GM21360 (cell line): ENCODE measurements around the gene MROH7.

Source experiments
- ATAC-seq: cut with Tn5 transposase; IDR thresholded peaks from one replicate; pipeline ENCODE4 v1.9.1; 2021; ENCODE audit warnings: mild to moderate bottlenecking, moderate library complexity; ENCODE audit not compliant: unreplicated experiment

MROH7 gene

DNA sequence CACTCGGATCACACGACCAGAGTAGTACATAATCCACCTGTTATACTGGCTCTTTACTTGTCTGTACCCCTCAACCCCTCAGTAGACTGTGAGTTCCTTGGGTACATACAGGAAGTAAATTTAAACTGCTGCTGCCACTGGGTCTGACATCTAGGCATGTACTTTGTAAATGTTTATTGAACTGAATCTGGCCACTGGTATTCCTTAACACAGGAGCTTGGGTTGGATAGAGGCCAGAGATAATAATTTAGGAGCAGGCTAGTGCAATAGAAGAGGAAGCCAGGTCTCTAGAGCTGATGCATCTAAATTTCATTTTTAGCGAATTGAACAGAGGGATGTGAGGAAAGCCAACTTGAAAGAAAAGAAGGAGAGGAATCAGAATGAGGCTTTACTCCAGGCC, 86.4 kb downstream of the MROH7 start:
- ATAC-seq: no peak

DNA sequence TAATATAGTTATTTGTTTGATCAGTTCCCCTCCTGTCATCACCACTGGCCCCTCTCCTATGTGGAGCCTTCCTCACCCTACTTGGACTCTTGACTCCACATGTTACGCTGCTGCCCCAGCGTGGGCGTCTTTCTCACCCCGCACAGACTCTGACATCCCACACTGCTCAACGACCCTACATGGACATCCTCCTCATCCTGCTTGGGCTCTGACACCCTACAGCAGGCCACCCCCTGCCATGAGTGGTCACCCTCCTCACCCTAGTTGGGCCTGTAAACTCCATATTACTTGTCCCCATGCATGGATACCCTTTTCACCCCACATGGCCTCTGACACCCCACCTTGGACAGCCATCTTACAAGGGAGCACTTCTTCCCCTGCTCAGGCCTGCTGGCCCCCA, 95.1 kb downstream of the MROH7 start:
- no peak for ATAC-seq

DNA sequence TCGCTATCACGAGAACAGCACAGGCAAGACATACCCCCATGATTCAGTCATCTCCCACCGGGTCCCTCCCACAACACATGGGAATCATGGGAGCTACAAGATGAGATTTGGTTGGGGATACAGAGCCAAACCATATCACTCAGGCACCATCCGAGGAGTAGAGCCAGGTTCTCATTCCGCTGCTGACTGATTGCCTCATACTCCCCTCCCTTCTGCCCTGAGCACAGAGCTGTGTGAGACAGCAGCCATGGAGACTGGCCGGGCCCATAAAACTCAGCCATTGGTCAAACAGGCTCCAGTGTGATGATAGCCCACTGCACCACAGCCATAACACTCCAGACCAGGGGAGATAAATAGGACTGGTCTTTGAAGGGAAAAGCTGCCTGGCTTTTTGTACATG, 96.7 kb downstream of the MROH7 start:
- no peak for ATAC-seq

DNA sequence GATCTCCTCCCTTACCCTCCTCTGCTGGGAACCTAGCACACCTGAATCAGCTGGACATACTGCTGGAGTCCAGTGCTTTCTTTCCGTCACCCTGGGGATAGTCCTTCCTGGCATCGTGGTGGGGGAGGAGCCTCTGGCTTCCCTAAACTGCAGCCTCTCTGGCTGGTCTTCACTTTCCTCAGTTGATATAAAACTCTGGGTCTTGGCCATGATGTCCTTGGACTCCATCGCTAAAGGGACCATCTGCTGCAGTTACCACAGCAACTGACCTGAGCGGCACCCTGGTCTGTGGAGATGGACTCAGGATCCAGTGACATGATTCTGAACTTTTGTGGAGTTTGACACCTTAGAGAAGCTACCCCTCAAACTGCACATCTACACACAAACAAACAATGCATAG, 99.9 kb downstream of the MROH7 start:
- no peak for ATAC-seq

DNA sequence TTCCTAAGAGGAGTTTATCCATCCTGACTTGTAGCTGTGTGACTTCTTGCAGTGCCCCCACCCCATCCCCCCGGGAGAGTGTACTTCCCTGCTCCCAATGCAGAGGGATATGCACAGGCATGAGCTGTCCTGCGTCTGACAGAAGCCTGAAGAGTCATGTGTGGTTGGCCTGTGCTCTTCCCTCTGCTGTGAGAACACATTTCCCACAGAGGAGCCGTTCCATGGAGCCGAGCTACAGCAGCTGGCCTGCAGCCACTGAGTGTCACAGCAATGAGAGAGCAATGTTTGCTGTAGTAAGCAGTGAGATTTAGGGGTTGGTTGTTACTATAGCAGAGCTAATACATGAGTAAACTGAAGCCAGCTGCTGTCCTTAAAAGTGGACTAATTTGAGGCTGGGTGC, 100.7 kb downstream of the MROH7 start:
- ATAC-seq: no peak

DNA sequence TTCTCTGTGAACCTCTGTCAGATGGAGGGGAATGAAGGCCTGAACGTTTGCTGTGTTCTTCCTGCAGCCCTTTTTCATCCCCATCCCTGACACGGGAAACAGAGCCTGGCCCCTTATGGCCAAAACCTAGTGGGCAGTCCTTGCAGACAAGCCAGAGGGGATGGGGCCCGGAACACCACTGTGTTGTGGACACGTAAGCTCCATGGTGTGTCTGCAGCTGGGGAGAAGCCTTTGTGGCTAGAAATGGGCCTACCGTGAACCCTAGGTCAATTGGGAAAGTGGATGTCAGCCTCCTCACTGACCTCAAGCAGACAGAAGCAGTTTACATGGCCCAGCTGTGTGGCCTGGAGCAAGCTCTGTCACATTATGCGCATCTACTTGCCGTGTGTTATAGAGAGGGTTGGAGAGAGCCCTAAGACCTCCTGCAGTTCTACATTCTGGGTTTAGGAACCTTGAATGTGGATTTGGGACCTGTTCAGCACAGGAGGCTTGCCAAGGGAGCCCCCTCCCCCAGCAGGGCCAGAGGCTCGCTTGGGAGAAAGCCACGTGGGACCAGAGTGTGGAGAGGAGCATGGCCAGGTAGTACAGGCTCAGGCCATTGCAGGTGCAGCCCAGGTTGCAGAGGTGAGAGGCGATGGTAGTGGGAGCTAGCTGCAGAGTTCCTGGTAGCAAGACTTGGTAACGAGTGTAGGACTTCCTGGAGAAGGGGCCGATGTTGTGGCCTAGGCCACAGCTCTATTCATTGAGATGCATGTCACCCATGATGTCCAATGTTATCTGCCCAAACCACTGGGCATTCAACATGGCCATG, 102.0 kb downstream of the MROH7 start:
- no peak for ATAC-seq

DNA sequence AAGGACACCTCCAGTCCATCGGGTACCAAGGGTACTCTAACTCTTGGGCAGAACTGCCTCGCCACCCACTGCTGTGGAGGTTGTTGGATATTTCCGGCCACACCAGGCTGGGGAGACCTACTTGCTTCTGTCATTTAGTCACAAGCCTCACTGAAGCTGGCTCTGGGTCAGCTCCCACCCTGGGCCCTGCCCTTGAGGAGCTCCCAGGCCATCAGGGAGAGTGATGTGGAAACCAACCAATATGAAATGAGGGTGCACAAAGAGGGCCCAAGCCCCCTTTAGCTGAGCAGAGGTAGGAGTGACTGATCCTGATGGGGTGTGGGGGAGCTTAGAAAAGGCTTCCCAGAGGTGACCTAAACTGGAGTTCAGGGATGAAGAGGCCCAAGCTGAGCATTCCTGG, 103.1 kb downstream of the MROH7 start:
- ATAC-seq: no peak

DNA sequence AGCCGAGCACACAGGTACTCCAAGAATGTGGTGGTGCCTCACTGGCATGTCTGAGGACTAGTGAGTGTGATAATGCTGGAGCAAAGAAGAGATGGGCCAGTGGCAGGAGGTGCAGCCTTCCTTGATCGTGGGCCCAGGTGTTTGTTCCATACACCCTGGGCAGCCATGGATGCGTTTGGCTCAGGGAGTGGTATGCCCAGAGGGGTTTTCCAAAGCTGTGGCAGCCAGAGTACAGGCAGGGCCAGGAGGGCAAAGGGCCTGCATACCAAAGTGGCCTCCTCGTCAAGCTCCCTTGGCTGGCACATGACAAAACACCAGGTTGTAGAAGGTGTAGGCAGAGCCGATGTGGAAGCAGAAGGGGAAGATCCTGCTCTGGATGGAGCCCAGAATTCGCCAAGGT, 103.7 kb downstream of the MROH7 start:
- no peak for ATAC-seq

DNA sequence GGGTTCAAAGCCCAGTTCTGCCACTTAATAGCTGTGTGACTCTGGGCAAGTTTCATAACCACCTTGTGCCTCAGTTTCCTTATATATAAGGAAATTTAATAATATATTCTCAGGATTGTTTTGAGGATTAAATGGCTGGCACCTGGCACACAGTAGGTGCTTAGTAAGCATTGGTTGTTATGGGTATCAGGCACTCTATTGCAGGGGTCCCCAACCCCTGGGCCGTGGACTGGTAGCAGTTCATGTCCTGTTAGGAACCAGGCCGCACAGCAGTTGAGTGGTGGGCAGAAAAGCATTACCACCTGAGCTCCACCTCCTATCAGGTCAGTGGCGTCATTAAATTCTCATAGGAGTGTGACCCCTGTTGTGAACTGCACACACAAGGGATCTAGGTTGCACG, 104.3 kb downstream of the MROH7 start:
- ATAC-seq: no peak

DNA sequence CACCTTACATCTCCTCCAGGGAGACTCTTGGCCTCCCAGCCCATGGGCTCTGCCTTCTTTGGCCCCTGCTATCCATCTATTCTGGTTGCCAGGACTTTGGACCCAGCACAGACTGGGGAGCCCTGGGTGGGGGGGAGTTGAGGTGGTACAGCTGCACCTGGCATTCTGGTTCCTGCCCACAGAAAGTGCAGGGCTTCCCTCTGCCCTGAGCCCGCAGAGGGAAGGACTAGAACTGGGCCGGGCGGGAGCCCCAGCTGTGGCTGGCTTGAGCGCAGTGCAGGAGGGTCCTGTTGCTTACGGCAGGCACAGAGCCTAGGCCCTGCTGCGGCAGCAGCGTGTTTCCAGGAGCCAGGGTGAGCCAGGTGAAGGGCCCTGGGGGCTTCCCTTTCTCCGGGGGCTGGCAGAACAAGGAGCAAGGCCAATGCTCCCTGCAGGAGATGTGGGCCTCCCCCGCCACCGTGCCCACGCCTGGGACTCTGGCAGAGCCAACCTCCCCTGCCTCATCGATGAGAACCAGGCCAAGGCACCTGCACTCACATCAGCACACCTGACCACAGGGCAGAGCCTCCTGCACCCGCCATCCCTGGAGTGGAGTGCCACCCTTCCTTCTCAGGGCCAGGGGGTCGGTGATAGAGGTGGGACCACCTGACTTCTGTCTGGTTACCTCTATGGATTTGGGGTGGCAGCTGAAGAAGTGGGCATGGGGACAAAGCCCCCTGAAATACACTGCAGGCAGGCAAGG, 106.7 kb downstream of the MROH7 start:
- no peak for ATAC-seq

DNA sequence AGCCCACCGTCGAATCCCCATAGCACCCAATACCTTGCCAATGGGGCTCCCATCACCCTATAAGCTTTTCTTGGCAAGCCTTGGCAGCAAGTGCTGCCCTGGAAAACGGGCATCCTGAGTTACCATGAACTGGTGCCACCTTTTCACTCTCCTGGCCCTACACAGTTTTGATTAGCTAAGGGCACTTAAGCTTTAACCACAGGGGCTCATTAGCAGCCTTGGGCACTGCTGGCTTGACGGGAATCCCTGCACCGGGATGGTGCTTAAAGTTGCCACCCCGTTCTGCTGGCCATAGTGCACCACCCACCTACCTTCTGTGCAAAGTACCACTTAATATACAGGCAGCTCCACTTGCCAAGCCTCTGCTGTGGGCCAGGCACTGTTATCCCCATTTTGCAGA, 109.0 kb downstream of the MROH7 start:
- ATAC-seq: no peak

DNA sequence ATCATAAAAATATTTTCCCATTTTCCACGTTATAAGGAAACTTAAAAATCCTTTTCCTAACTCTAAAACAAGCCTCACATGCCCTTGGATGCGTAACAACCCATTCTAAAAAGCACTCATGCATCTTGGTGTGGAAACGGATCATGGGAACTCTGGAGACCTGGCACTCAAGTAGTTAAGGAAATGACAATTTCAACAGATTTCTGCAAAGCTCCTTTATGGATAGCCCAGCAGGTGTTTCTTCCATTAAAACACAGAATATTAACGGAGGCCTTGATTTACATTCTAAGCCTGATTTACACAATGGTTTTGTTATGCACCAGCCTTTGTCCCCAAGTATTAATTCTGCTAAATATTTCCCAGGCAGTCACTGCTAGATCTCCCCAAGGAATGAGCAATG, 109.8 kb downstream of the MROH7 start:
- ATAC-seq: no peak

DNA sequence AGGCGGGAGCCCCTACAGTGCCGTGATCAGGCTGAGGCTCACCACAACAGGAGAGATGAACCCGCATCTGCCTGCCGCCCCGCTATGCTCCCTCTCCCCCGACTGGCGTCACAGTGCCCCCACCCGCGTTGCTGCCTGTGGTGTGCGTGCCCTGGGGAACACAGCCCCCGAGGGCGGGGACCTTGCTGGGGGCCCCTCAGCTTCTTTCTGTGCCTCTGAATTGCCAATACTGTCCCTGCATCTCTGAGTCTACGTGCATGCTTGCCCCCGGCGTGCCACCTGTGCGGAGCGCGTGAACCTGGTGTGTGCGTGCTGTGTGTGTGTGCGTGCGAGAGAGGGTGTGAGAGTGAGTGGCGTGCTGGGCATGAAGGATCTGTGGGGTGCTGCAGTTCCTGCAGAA, 112.5 kb downstream of the MROH7 start:
- ATAC-seq: no peak

DNA sequence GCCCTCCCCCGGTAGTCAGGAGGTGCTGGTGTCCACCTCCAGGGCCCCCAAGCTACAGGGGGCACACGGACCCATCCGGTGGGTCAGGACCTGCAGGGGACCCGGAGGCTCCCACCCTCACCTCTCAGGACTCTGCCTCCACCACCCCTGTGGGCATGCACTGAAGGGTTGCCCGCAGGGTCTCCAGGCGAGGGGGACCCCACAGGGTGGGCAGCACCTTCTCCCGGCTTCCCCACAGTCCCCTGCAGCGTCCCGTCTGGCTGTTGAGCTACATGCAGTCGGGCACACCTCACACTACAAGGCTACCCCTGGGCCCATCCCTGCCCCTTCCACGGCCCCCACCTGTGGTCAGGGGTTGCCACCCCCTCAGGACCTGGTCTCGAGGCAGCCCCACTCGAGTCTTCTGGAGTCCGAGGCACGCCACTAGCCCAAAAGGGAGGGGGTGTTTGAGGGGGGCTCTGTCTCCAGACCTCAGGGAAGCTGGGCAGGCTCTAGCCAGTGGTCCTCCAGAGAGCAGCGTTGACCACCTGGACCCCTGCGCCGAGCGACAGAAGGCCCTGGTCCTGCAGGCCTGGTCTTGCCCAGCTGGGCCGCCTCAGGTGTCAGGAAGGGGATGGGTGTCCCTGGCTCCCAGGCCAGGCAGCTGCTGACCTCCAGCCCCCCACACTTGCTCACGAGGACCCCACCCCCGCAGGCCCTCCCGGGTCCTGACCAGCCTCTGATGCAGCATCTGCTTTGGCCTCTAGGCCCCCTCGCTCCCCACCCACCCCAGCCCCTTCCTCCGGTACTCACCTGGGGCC, 113.1 kb downstream of the MROH7 start:
- no peak for ATAC-seq

DNA sequence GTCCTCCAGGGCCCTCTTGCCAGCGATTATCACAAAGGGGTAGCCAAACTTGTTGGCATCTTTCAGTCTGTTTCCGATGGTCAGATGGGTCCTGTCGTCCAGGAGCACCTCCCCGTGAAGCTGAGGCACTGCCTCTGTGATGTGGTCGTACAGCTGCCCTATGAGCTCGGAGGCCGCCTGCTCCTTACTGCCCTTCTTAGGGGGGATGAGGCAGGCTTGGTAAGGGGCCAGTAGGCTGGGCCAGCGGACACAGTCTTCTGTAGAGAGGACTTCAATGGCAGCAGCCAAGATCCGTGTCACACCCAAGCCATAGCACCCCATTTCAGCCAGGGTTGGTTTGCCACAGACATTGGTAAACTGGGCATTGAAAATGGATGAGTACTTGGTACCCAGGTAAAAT, 116.2 kb downstream of the MROH7 start:
- ATAC-seq: no peak

DNA sequence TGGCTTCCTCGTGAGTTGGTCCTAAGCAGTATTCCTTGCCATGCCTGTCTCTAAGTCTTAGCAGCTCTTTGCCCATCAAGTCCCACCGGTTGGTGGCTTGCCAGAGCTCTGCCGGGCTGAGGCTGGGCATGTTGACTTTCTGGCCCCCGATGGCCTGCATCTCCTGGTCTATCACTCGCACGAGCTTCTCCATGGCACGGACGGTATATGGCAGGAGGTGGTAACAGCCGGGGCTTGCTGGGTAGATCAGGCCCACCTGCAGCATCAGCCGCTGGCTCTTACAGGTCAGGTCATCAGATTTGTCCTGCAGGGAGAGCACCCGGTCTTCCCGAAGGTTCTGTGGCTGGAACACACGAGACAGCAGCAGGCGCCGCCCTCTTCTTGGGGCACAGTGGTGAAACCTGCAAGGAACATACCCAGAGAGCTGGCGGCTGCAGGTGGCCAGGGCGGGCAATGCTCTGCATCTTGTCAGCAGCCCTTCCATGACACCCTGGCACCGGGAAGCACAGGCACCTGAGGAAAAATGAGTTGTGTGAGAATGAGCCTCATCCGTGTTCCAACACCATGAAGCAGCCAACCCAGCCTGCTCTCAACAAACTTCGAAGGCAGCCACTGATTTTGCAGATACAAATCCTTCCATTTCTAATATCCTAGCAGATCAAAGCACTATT, 117.2 kb downstream of the MROH7 start:
- no peak for ATAC-seq
